GM23338 (cell line): ENCODE results near the gene VCL. TPM values are rescaled to one million over a fixed set of nuclear protein-coding genes. Genes with fewer than 3 reads are reported as not detected.

Source experiments
- ATAC-seq: fragments of 200-7000 bp; cut with Tn5 transposase; 3 replicates; pipeline ENCODE4 v1.9.1; 2020
- DNase-seq: peaks from one replicate; pipeline ENCODE4 v3.0.0-alpha.2; 2015; ENCODE audit warnings: low spot score
- H2AFZ ChIP-seq: fragments of 200-600 bp; sonication (generic); 2 replicates; pipeline ENCODE4 v1.8.0; 2016; ENCODE audit warnings: antibody characterized with exemption, mild to moderate bottlenecking, moderate library complexity
- H3F3A ChIP-seq: fragments of 200-600 bp; sonication (generic); replicated peaks from 2 replicates; pipeline ENCODE4 v1.8.0; 2017; ENCODE audit warnings: antibody characterized with exemption, mixed run types, low read depth
- H3K27ac ChIP-seq: fragments of 200-600 bp; sonication (generic); 2 replicates; pipeline ENCODE4 v1.6.1; 2016; ENCODE audit warnings: low read depth
- H3K27me3 ChIP-seq: fragments of 200-600 bp; sonication (generic); 2 replicates; pipeline ENCODE4 v1.8.0; 2016; ENCODE audit warnings: mild to moderate bottlenecking, mixed run types, moderate library complexity; ENCODE audit not compliant: insufficient read depth
- H3K36me3 ChIP-seq: fragments of 200-600 bp; sonication (generic); 2 replicates; pipeline ENCODE4 v1.8.0; 2016; ENCODE audit warnings: mild to moderate bottlenecking; ENCODE audit not compliant: insufficient read depth
- H3K4me1 ChIP-seq: fragments of 200-600 bp; sonication (generic); 2 replicates; pipeline ENCODE4 v1.8.0; 2016; ENCODE audit warnings: mild to moderate bottlenecking, moderate library complexity; ENCODE audit not compliant: insufficient read depth
- H3K4me2 ChIP-seq: fragments of 200-600 bp; sonication (generic); 2 replicates; pipeline ENCODE4 v1.7.1; 2017; ENCODE audit warnings: mixed run types
- H3K4me3 ChIP-seq: fragments of 200-600 bp; sonication (generic); 2 replicates; pipeline ENCODE4 v1.6.1; 2016; ENCODE audit warnings: mixed run types
- H3K79me2 ChIP-seq: fragments of 200-600 bp; sonication (generic); replicated peaks from 2 replicates; pipeline ENCODE4 v1.8.0; 2017; ENCODE audit warnings: mild to moderate bottlenecking; ENCODE audit not compliant: insufficient read depth
- H3K9me2 ChIP-seq: fragments of 200-600 bp; sonication (generic); 2 replicates; pipeline ENCODE4 v1.8.0; 2017; ENCODE audit not compliant: insufficient read depth
- H4K20me1 ChIP-seq: fragments of 200-600 bp; sonication (generic); replicated peaks from 2 replicates; pipeline ENCODE4 v1.8.0; 2017; ENCODE audit warnings: mild to moderate bottlenecking; ENCODE audit not compliant: insufficient read depth
- H3K27ac Mint-ChIP-seq: 2 replicates; pipeline ENCODE4 v1.8.0; 2020; ENCODE audit warnings: inconsistent platforms, mild to moderate bottlenecking, moderate library complexity, mixed read lengths
- H3K27me3 Mint-ChIP-seq: 3 replicates; pipeline ENCODE4 v1.8.0; 2022; ENCODE audit warnings: low read depth, mild to moderate bottlenecking, moderate library complexity, mixed read lengths, inconsistent platforms; ENCODE audit not compliant: insufficient read depth, poor library complexity
- H3K36me3 Mint-ChIP-seq: 3 replicates; pipeline ENCODE4 v1.8.0; 2021; ENCODE audit warnings: low read depth, mild to moderate bottlenecking, inconsistent platforms, moderate library complexity, mixed read lengths
- H3K4me1 Mint-ChIP-seq: 3 replicates; pipeline ENCODE4 v1.8.0; 2020; ENCODE audit warnings: mild to moderate bottlenecking, inconsistent platforms, mixed read lengths
- H3K4me3 Mint-ChIP-seq: 3 replicates; pipeline ENCODE4 v1.8.0; 2021; ENCODE audit warnings: moderate library complexity, mild to moderate bottlenecking, inconsistent platforms, mixed read lengths
- H3K9me3 Mint-ChIP-seq: 3 replicates; pipeline ENCODE4 v1.8.0; 2020; ENCODE audit warnings: moderate library complexity, mild to moderate bottlenecking, inconsistent platforms, mixed read lengths
- EZH2 ChIP-seq: fragments of 200-600 bp; sonication (generic); IDR thresholded peaks from one replicate; pipeline ENCODE4 v1.8.0; 2017; ENCODE audit warnings: antibody characterized with exemption, mild to moderate bottlenecking, low read depth; ENCODE audit not compliant: unreplicated experiment
- JUNB ChIP-seq: IDR thresholded peaks from one replicate; pipeline ENCODE4 v1.6.1; 2016; ENCODE audit warnings: antibody characterized with exemption; ENCODE audit not compliant: unreplicated experiment
- NANOG ChIP-seq: IDR thresholded peaks from 2 replicates; pipeline ENCODE4 v1.6.1; 2016; ENCODE audit warnings: antibody characterized with exemption, borderline replicate concordance
- REST ChIP-seq: IDR thresholded peaks from one replicate; pipeline ENCODE4 v1.6.1; 2018; ENCODE audit warnings: antibody characterized with exemption; ENCODE audit not compliant: unreplicated experiment
- ZNF114 ChIP-seq: fragments of 250-450 bp; sonication (Bioruptor Pico); IDR thresholded peaks from 2 replicates; pipeline ENCODE4 v1.5.0; 2020; ENCODE audit warnings: mild to moderate bottlenecking, moderate library complexity
- ZNF331 ChIP-seq: fragments of 250-450 bp; sonication (Bioruptor Pico); IDR thresholded peaks from 2 replicates; pipeline ENCODE4 v1.5.0; 2020; ENCODE audit warnings: low read depth, mild to moderate bottlenecking, moderate library complexity
- ZNF462 ChIP-seq: fragments of 250-450 bp; sonication (Bioruptor Pico); IDR thresholded peaks from 2 replicates; pipeline ENCODE4 v1.5.0; 2020; ENCODE audit warnings: mild to moderate bottlenecking, moderate library complexity
- polyA plus RNA-seq: library from polyadenylated mRNA; unstranded; fragments of >200 nt; fragmentation: Nextera tagmentation; extraction: Ambion mirVana; gene quantifications from 2 replicates; pipeline ENCODE4 v1.2.1, GENCODE V29; 2016
- total RNA-seq: library from RNA; depleted of rRNA; stranded (reverse); fragments of >200 nt; shearing (Covaris generic); gene quantifications from 2 replicates; pipeline ENCODE4 v1.2.3, GENCODE V29; 2014

The VCL gene
- total and polyA plus RNA-seq, 2 experiments from 2014 or later = 60.7 to 254 TPM

GRCh38 chr10:74078037-74078436 is 80.1 kb downstream of the VCL start:
- H3K4me3 Mint-ChIP-seq = no peak overlapping the region
- Histone ChIP-seq H3K9me2 (no peaks in the 10 kb centered on the region), H3K4me1 (peaks cover 51% of the 10 kb centered on the region), H3K36me3 (peaks cover 5% of the 10 kb centered on the region), H2AFZ (no peak overlapping the region), H4K20me1 (no peaks in the 10 kb centered on the region), H3K27me3 (no peaks in the 10 kb centered on the region), H3K27ac (peak overlapping the region; percentile 83), H3F3A (no peaks in the 10 kb centered on the region), H3K79me2 (peaks cover 21% of the 10 kb centered on the region), H3K4me3 (no peak overlapping the region), H3K4me2 (peak overlapping the region; percentile 34)
- TF ChIP-seq JUNB (no peak), ZNF114 (no peak)
- peaks cover 58% of the 10 kb centered on the region for H3K4me1 Mint-ChIP-seq
- peak overlapping the region; percentile 91 for H3K27ac Mint-ChIP-seq
- DNase-seq (no peak), ATAC-seq (no peak)
- peaks cover 56% of the 10 kb centered on the region for H3K36me3 Mint-ChIP-seq
- no peaks in the 10 kb centered on the region for H3K9me3 Mint-ChIP-seq
- H3K27me3 Mint-ChIP-seq = no peaks in the 10 kb centered on the region

- H3K4me3 Mint-ChIP-seq = peak overlapping the region; percentile 58
These were observed 81.4 kb downstream of the VCL start for GRCh38 chr10:74079028-74079935.

More at GRCh38 chr10:74079028-74079935, 81.4 kb downstream of the VCL start:
- Histone ChIP-seq H3K9me2 (no peaks in the 10 kb centered on the region), H3K36me3 (peaks cover 5% of the 10 kb centered on the region; the same call in 1 of the 2 replicates), H4K20me1 (no peaks in the 10 kb centered on the region), H2AFZ (no peak overlapping the region), H3K79me2 (peaks cover 23% of the 10 kb centered on the region), H3K4me3 (peak overlapping the region; percentile 4), H3K27me3 (no peaks in the 10 kb centered on the region), H3F3A (no peaks in the 10 kb centered on the region), H3K4me1 (peaks cover 51% of the 10 kb centered on the region), H3K4me2 (peak overlapping the region; percentile 34), H3K27ac (peak overlapping the region; percentile 83)
- ATAC-seq (no peak), DNase-seq (no peak)
- H3K36me3 Mint-ChIP-seq = peaks cover 53% of the 10 kb centered on the region
- H3K9me3 Mint-ChIP-seq = no peaks in the 10 kb centered on the region
- TF ChIP-seq REST = no peak
- TF ChIP-seq ZNF114 = no peak
- TF ChIP-seq NANOG = no peak
- no peak for TF ChIP-seq EZH2
- TF ChIP-seq ZNF462 (CRISPR knock-in tag) = no peak
- no peak for TF ChIP-seq ZNF331
- H3K27ac Mint-ChIP-seq = peak overlapping the region; percentile 91
- H3K27me3 Mint-ChIP-seq = no peaks in the 10 kb centered on the region
- peaks cover 58% of the 10 kb centered on the region for H3K4me1 Mint-ChIP-seq
